GM12878 (cell line): ENCODE data around the gene S100A16.

ENCODE experiments used
- BCL3 ChIP-seq: IDR thresholded peaks from 2 replicates; pipeline ENCODE4 v1.6.1; 2011; ENCODE audit warnings: borderline replicate concordance, low read depth, mild to moderate bottlenecking, moderate library complexity, low read length; ENCODE audit not compliant: insufficient read depth, poor library complexity, severe bottlenecking
- CBFB ChIP-seq: IDR thresholded peaks from 2 replicates; pipeline ENCODE4 v1.6.1; 2016; ENCODE audit warnings: antibody characterized with exemption, low read depth
- CHD2 ChIP-seq: IDR thresholded peaks from 2 replicates; pipeline ENCODE4 v1.6.1; 2011; ENCODE audit warnings: low read depth, low read length, improper control_type of control experiment, borderline replicate concordance
- CREM ChIP-seq: IDR thresholded peaks from 2 replicates; pipeline ENCODE4 v1.6.1; 2014; ENCODE audit warnings: antibody characterized with exemption, low read depth
- ELK1 ChIP-seq: IDR thresholded peaks from 2 replicates; pipeline ENCODE4 v1.6.1; 2012; ENCODE audit warnings: low read depth, low read length, improper control_type of control experiment
- FOXK2 ChIP-seq: fragments of 450-650 bp; IDR thresholded peaks from 2 replicates; pipeline ENCODE4 v1.6.1; 2017; ENCODE audit warnings: mild to moderate bottlenecking, moderate library complexity
- GABPA ChIP-seq: IDR thresholded peaks from 2 replicates; pipeline ENCODE4 v1.6.1; 2014; ENCODE audit warnings: antibody characterized with exemption, low read depth, mild to moderate bottlenecking, inconsistent platforms
- JUND ChIP-seq: IDR thresholded peaks from 2 replicates; pipeline ENCODE4 v1.6.1; 2012; ENCODE audit warnings: low read depth, mild to moderate bottlenecking, low read length, improper control_type of control experiment, moderate library complexity
- POLR2A ChIP-seq: IDR thresholded peaks from 2 replicates; pipeline ENCODE4 v1.6.1; 2011; ENCODE audit warnings: low read depth, mild to moderate bottlenecking, low read length
- POLR2AphosphoS5 ChIP-seq: IDR thresholded peaks from 2 replicates; pipeline ENCODE4 v1.6.1; 2011; ENCODE audit warnings: mild to moderate bottlenecking, low read length, inconsistent platforms
- SMC3 ChIP-seq: IDR thresholded peaks from 2 replicates; pipeline ENCODE4 v1.6.1; 2011; ENCODE audit warnings: low read length, improper control_type of control experiment, borderline replicate concordance
- TCF12 ChIP-seq: IDR thresholded peaks from 2 replicates; pipeline ENCODE4 v1.6.1; 2011; ENCODE audit warnings: low read depth, mild to moderate bottlenecking, low read length
- USF2 ChIP-seq: IDR thresholded peaks from 2 replicates; pipeline ENCODE4 v1.6.1; 2011; ENCODE audit warnings: low read depth, low read length, improper control_type of control experiment, borderline replicate concordance

GRCh38 chr1:153627715-153628626 lies 15.0 kb upstream of the S100A16 start, which contains the start of gene S100A1:
- TF ChIP-seq JUND, result no peak
- no peak for TF ChIP-seq POLR2AphosphoS5
- TF ChIP-seq CBFB, result no peak
- no peak for TF ChIP-seq TCF12
- no peak for TF ChIP-seq SMC3
- no peak for TF ChIP-seq CREM
- TF ChIP-seq POLR2A, result no peak
- TF ChIP-seq ELK1, result no peak
- TF ChIP-seq GABPA, result no peak
- no peak for TF ChIP-seq BCL3
- TF ChIP-seq CHD2, result no peak
- TF ChIP-seq FOXK2, result no peak
- TF ChIP-seq USF2, result no peak
